Stimulated activated CD4-positive, alpha-beta T cell treated with anti-CD3 and anti-CD28 coated beads, Interleukin-1b, Interleukin-23, amount 100 ng/mL, for 1 hour (primary cell): Measurements from ENCODE around the gene FCHO1.
A peak's percentile ranks its signal among the peaks of the same experiment; 100 is the strongest.
"Not testable (repeated sequence)": the region's sequence is repeated elsewhere in the genome, so short reads cannot be mapped to it uniquely, and the experiment has no call there.

Source experiments
- DNase-seq, 2 donors: peaks; one replicate each; pipeline ENCODE4 v3.0.0-alpha.2; 2020; ENCODE audit warnings: low read depth in 2 of 2

The FCHO1 gene

GRCh38 chr19:17762505-17763229 lies 11.4 kb downstream of the FCHO1 start:
- DNase-seq: no peak

- no peak for DNase-seq
Measured at GRCh38 chr19:17764348-17764747, 13.1 kb downstream of the FCHO1 start.

- DNase-seq: no peak
Measured at GRCh38 chr19:17765069-17765618, 13.9 kb downstream of the FCHO1 start.

- no peak for DNase-seq
Measured at GRCh38 chr19:17766543-17767131, 15.4 kb downstream of the FCHO1 start.

- DNase-seq: no peak
Measured at GRCh38 chr19:17767559-17767958, 16.3 kb downstream of the FCHO1 start.

- no peak for DNase-seq
Measured at GRCh38 chr19:17770613-17771012, 19.3 kb downstream of the FCHO1 start.

GRCh38 chr19:17772172-17772571 lies 20.9 kb downstream of the FCHO1 start:
- DNase-seq: no peak

GRCh38 chr19:17775245-17775927 lies 24.1 kb downstream of the FCHO1 start:
- DNase-seq: no peak

GRCh38 chr19:17775991-17776803 lies 24.9 kb downstream of the FCHO1 start:
- DNase-seq: no peak

- not testable (repeated sequence) for DNase-seq
Measured at GRCh38 chr19:17777840-17778239, 26.6 kb downstream of the FCHO1 start.

GRCh38 chr19:17778251-17778967 lies 27.1 kb downstream of the FCHO1 start:
- DNase-seq: no peak

GRCh38 chr19:17778968-17779929 lies 28.0 kb downstream of the FCHO1 start:
- no peak for DNase-seq

GRCh38 chr19:17780781-17781180 lies 29.5 kb downstream of the FCHO1 start:
- no peak for DNase-seq

GRCh38 chr19:17783721-17784120 lies 32.4 kb downstream of the FCHO1 start:
- not testable (repeated sequence) for DNase-seq

GRCh38 chr19:17784201-17785008 lies 33.1 kb downstream of the FCHO1 start:
- peak; percentile 39 to 50 for DNase-seq

GRCh38 chr19:17787274-17787913 lies 36.1 kb downstream of the FCHO1 start:
- no peak for DNase-seq

- no peak for DNase-seq
Measured at GRCh38 chr19:17788632-17789031, 37.4 kb downstream of the FCHO1 start.

GRCh38 chr19:17790059-17790780 lies 38.9 kb downstream of the FCHO1 start:
- DNase-seq: no peak
